ENCODE measurements around the gene FAM13A.

Gene FAM13A

GRCh38 chr4:88752076-88752463, 304.9 kb downstream of the FAM13A start:
- DNase-seq (ENCODE audit: low read depth in 1 of 2, low spot score in 1 of 2) = no peak

GRCh38 chr4:88751258-88752075, 305.5 kb downstream of the FAM13A start:
- DNase-seq (ENCODE audit: low read depth in 1 of 2, low spot score in 1 of 2) = no peak

- no peak for DNase-seq (ENCODE audit: low read depth in 1 of 2, low spot score in 1 of 2)
These were observed 306.6 kb downstream of the FAM13A start for GRCh38 chr4:88750369-88750768.

- no peak for DNase-seq (ENCODE audit: low read depth in 1 of 2, low spot score in 1 of 2)
These were observed 309.6 kb downstream of the FAM13A start for GRCh38 chr4:88747351-88747750.

GRCh38 chr4:88746206-88746605, 310.8 kb downstream of the FAM13A start:
- no peak for DNase-seq (ENCODE audit: low read depth in 1 of 2, low spot score in 1 of 2)

GRCh38 chr4:88745581-88746163, 311.3 kb downstream of the FAM13A start:
- no peak for DNase-seq (ENCODE audit: low read depth in 1 of 2, low spot score in 1 of 2)

GRCh38 chr4:88745175-88745574, 311.8 kb downstream of the FAM13A start:
- DNase-seq (ENCODE audit: low read depth in 1 of 2, low spot score in 1 of 2) = no peak

GRCh38 chr4:88744609-88745008, 312.4 kb downstream of the FAM13A start:
- no peak for DNase-seq (ENCODE audit: low read depth in 1 of 2, low spot score in 1 of 2)

GRCh38 chr4:88743696-88744095, 313.3 kb downstream of the FAM13A start:
- DNase-seq (ENCODE audit: low read depth in 1 of 2, low spot score in 1 of 2) = no peak

GRCh38 chr4:88742561-88742960, 314.4 kb downstream of the FAM13A start:
- DNase-seq (ENCODE audit: low read depth in 1 of 2, low spot score in 1 of 2) = no peak

- DNase-seq (ENCODE audit: low read depth in 1 of 2, low spot score in 1 of 2) = no peak
These were observed 318.8 kb downstream of the FAM13A start for GRCh38 chr4:88738180-88738579.

GRCh38 chr4:88737307-88737941, 319.6 kb downstream of the FAM13A start:
- no peak for DNase-seq (ENCODE audit: low read depth in 1 of 2, low spot score in 1 of 2)

- DNase-seq (ENCODE audit: low read depth in 1 of 2, low spot score in 1 of 2) = no peak
These were observed 320.7 kb downstream of the FAM13A start for GRCh38 chr4:88736264-88736663.

GRCh38 chr4:88735564-88735963, 321.4 kb downstream of the FAM13A start:
- DNase-seq (ENCODE audit: low read depth in 1 of 2, low spot score in 1 of 2) = no peak

- no peak for DNase-seq (ENCODE audit: low read depth in 1 of 2, low spot score in 1 of 2)
These were observed 322.5 kb downstream of the FAM13A start for GRCh38 chr4:88734403-88734949.

- DNase-seq (ENCODE audit: low read depth in 1 of 2, low spot score in 1 of 2) = no peak
These were observed 324.1 kb downstream of the FAM13A start for GRCh38 chr4:88732714-88733368.

GRCh38 chr4:88731381-88731780, 325.6 kb downstream of the FAM13A start:
- no peak for DNase-seq (ENCODE audit: low read depth in 1 of 2, low spot score in 1 of 2)

- no peak for DNase-seq (ENCODE audit: low read depth in 1 of 2, low spot score in 1 of 2)
These were observed 326.2 kb downstream of the FAM13A start for GRCh38 chr4:88730811-88731210.

GRCh38 chr4:88729146-88729760, 327.7 kb downstream of the FAM13A start:
- no peak for DNase-seq (ENCODE audit: low read depth in 1 of 2, low spot score in 1 of 2)

GRCh38 chr4:88728146-88728545, 328.8 kb downstream of the FAM13A start:
- DNase-seq (ENCODE audit: low read depth in 1 of 2, low spot score in 1 of 2) = no peak

GRCh38 chr4:88725986-88726385, 331.0 kb downstream of the FAM13A start:
- no peak for DNase-seq (ENCODE audit: low read depth in 1 of 2, low spot score in 1 of 2)

Data from stimulated activated CD4-positive, alpha-beta T cell treated with anti-CD3 and anti-CD28 coated beads, Interleukin-15, amount 100 ng/mL, for 1 hour (primary cell).